ENCODE results near the gene AUTS2. TPM values are rescaled to one million over a fixed set of nuclear protein-coding genes. Genes with fewer than 3 reads are reported as not detected.

The AUTS2 gene
- total and polyA plus RNA-seq, 10 of the 15 experiments (the other 5 are each of a cell fraction or from before 2014, with no cell fraction given), result 6.4 to 55.6 (median 21.6) TPM

- ChIA-PET CTCF (interaction anchor here (0.6 kb wide), 1 partner anchor 26 kb away, joined by 3 read pairs; no protein-coding TSS in a partner anchor), POLR2A (interaction anchor here (0.6 to 0.9 kb wide), 2 partner anchors 15 to 22 kb away, joined by 3 read pairs; no protein-coding TSS in a partner anchor), SMC1A (ENCODE audit: uncharacterized antibody, unreplicated experiment) (interaction anchor here (0.9 to 4.3 kb wide), 5 partner anchors 12 to 109 kb away, joined by 3 to 19 read pairs (median 3); no protein-coding TSS in a partner anchor), RAD21 (ENCODE audit: unreplicated experiment) (no interaction called here)
- 64% methylated on average over 3 of the region's 3 CpGs for WGBS (ENCODE audit: insufficient coverage, insufficient replicate concordance, low lambda C conversion rate, missing lambda C conversion rate)
- Histone ChIP-seq H3K36me3 (ENCODE audit: control insufficient read depth in 2 of 2, insufficient read depth in 2 of 2, low read length in 1 of 2) (no peaks in the 10 kb centered on the region), H3K9me3 (replicated peaks; ENCODE audit: control insufficient read depth, insufficient read depth, low read length) (no peaks in the 10 kb centered on the region), H3K4me3 (no peak overlapping the region), H3K9ac (ENCODE audit: control insufficient read depth, insufficient read depth, low read length) (no peak overlapping the region), H3K27me3 (replicated peaks in 1 of 2; ENCODE audit: control insufficient read depth in 2 of 2, insufficient read depth in 2 of 2, low read length in 1 of 2) (no peaks in the 10 kb centered on the region), H3K27ac (ENCODE audit: control insufficient read depth, insufficient read depth) (no peak overlapping the region), H4K20me1 (ENCODE audit: control insufficient read depth, insufficient read depth) (no peaks in the 10 kb centered on the region), H2AFZ (ENCODE audit: control insufficient read depth, low read depth, low read length) (no peak overlapping the region), H3K4me2 (ENCODE audit: control insufficient read depth, insufficient read depth) (no peak overlapping the region), H3K4me1 (ENCODE audit: control insufficient read depth, insufficient read depth, low read length) (no peaks in the 10 kb centered on the region), H3K79me2 (ENCODE audit: control insufficient read depth, insufficient read depth, low read length) (no peaks in the 10 kb centered on the region; the same call in 1 of the 2 replicates)
- intact Hi-C loops (cut with micrococcal nuclease; ENCODE audit: unreplicated experiment) (no loop called here), in situ Hi-C loops (cut with MboI) (no loop called here)
- FAIRE-seq (no peak), ATAC-seq (peak; percentile 25; the same call in 1 of the 3 replicates), DNase-seq (ENCODE audit: low read depth, low spot score) (no peak)
- no TSS peak for BruUV-seq (replicated peaks)
- TF ChIP-seq SRF (IDR thresholded peaks at IDR 0.05; ENCODE audit: low read depth in 2 of 2, low read length in 2 of 2) (no peak), NBN (IDR thresholded peaks at IDR 0.05) (no peak), MTA2 (IDR thresholded peaks at IDR 0.05; ENCODE audit: low read depth) (no peak), ATF2 (IDR thresholded peaks at IDR 0.05; ENCODE audit: low read length) (no peak), CBX3 (IDR thresholded peaks at IDR 0.05; ENCODE audit: borderline replicate concordance, low read depth) (no peak), ZNF592 (IDR thresholded peaks at IDR 0.05) (no peak), BCL3 (IDR thresholded peaks at IDR 0.05; ENCODE audit: borderline replicate concordance, insufficient read depth, low read depth, low read length, poor library complexity, severe bottlenecking) (no peak), STAT1 (conservative IDR thresholded peaks at IDR 0.05) (no peak), ZNF384 (IDR thresholded peaks at IDR 0.05; ENCODE audit: borderline replicate concordance, low read depth, low read length) (no peak), ATF3 (IDR thresholded peaks at IDR 0.05; ENCODE audit: borderline replicate concordance, extremely low read depth, low read depth, low read length) (no peak)
Measured at GRCh38 chr7:69631131-69631530, 32.9 kb downstream of the AUTS2 start.

Measured in GM12878 (cell line).